HPDE6-E6E7 (cell line): ENCODE measurements around the gene ANKRD39.
A peak's percentile ranks its signal among the peaks of the same experiment; 100 is the strongest.

Source experiments
- DNase-seq: peaks from one replicate; pipeline ENCODE4 v3.0.0; 2011; ENCODE audit warnings: missing footprints; ENCODE audit errors: extremely low spot score

Gene ANKRD39

GRCh38 chr2:96828436-96828835, 29.4 kb downstream of the ANKRD39 start:
- DNase-seq: no peak

GRCh38 chr2:96826546-96827278, 31.1 kb downstream of the ANKRD39 start:
- DNase-seq: no peak

GRCh38 chr2:96825057-96825456, 32.8 kb downstream of the ANKRD39 start:
- DNase-seq: no peak

- no peak for DNase-seq
Measured at GRCh38 chr2:96824079-96824870, 33.5 kb downstream of the ANKRD39 start.

- DNase-seq: no peak
Measured at GRCh38 chr2:96823198-96823597, 34.6 kb downstream of the ANKRD39 start.

GRCh38 chr2:96822786-96823185, 35.0 kb downstream of the ANKRD39 start:
- DNase-seq: no peak

GRCh38 chr2:96821113-96821675, 36.6 kb downstream of the ANKRD39 start:
- DNase-seq: no peak

GRCh38 chr2:96819876-96820511, 37.8 kb downstream of the ANKRD39 start:
- DNase-seq: no peak

GRCh38 chr2:96819128-96819875, 38.5 kb downstream of the ANKRD39 start:
- DNase-seq: no peak

GRCh38 chr2:96817882-96818281, 39.9 kb downstream of the ANKRD39 start:
- DNase-seq: no peak

GRCh38 chr2:96816836-96817702, 40.7 kb downstream of the ANKRD39 start:
- DNase-seq: no peak

GRCh38 chr2:96816127-96816835, 41.5 kb downstream of the ANKRD39 start, which contains the start of gene CNNM3:
Gene CNNM3, plus strand, starts transcription at chr2:96816268. Its CDS starts 10 bp downstream, at chr2:96816278.
- peak; percentile 98 for DNase-seq

GRCh38 chr2:96815326-96816126, 42.3 kb downstream of the ANKRD39 start:
- DNase-seq: peak; percentile 48

- no peak for DNase-seq
Measured at GRCh38 chr2:96813656-96814055, 44.2 kb downstream of the ANKRD39 start.

- no peak for DNase-seq
Measured at GRCh38 chr2:96811917-96812316, 45.9 kb downstream of the ANKRD39 start.

GRCh38 chr2:96810783-96811192, 47.0 kb downstream of the ANKRD39 start:
- DNase-seq: no peak

- DNase-seq: no peak
Measured at GRCh38 chr2:96809951-96810782, 47.6 kb downstream of the ANKRD39 start.
